GM12873 (cell line): ENCODE results near the gene SEMA6B.

ENCODE experiments used
- CTCF ChIP-seq: IDR thresholded peaks from 2 replicates; pipeline ENCODE4 v1.5.1; 2012; ENCODE audit warnings: low read depth, mild to moderate bottlenecking, moderate library complexity, low read length, control low read depth; ENCODE audit not compliant: insufficient read depth; ENCODE audit errors: missing control alignments

The SEMA6B gene

GRCh38 chr19:4600082-4600481 is 40.6 kb upstream of the SEMA6B start:
- TF ChIP-seq CTCF, result no peak

- no peak for TF ChIP-seq CTCF
These were observed 39.2 kb upstream of the SEMA6B start for GRCh38 chr19:4598712-4599111.

- no peak for TF ChIP-seq CTCF
These were observed 38.6 kb upstream of the SEMA6B start for GRCh38 chr19:4597975-4598671.

GRCh38 chr19:4597278-4597974 is 37.9 kb upstream of the SEMA6B start:
- no peak for TF ChIP-seq CTCF

- TF ChIP-seq CTCF, result no peak
These were observed 36.8 kb upstream of the SEMA6B start for GRCh38 chr19:4596033-4596904.

- no peak for TF ChIP-seq CTCF
These were observed 34.7 kb upstream of the SEMA6B start for GRCh38 chr19:4594201-4594600.

- no peak for TF ChIP-seq CTCF
These were observed 33.9 kb upstream of the SEMA6B start for GRCh38 chr19:4593409-4593851.
